HG02885 (cell line): ENCODE measurements around the gene TATDN2.

Experiments used
- ATAC-seq: cut with Tn5 transposase; IDR thresholded peaks from one replicate; pipeline ENCODE4 v1.9.1; 2021; ENCODE audit warnings: mild to moderate bottlenecking; ENCODE audit not compliant: unreplicated experiment, poor library complexity

Gene TATDN2

GRCh38 chr3:10234526-10235230 is 13.6 kb upstream of the TATDN2 start:
- ATAC-seq: no peak

DNA sequence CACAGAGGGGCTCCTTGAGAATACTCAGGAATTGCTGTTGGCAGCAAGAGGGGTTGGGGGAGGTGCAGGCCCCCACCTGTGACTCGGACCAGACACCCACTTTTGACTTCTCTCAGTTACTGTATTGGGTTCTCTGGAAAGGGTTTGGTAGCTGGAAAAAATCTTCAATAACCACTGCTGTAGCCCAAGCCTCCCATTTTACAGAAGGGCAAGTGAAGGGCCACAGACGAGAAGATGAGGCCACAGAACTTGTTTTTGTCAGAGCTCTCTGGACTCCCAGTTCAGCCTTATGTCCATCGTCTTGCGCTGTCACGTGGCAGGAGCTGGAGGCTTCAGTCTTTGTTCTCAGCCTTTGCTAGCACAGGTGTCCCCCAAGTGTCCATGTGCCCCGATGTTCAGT is 12.7 kb upstream of the TATDN2 start:
- no peak for ATAC-seq

- no peak for ATAC-seq
Measured at GRCh38 chr3:10238345-10239183, 9.7 kb upstream of the TATDN2 start.

- no peak for ATAC-seq
Measured at GRCh38 chr3:10240799-10241198, 7.5 kb upstream of the TATDN2 start.

DNA sequence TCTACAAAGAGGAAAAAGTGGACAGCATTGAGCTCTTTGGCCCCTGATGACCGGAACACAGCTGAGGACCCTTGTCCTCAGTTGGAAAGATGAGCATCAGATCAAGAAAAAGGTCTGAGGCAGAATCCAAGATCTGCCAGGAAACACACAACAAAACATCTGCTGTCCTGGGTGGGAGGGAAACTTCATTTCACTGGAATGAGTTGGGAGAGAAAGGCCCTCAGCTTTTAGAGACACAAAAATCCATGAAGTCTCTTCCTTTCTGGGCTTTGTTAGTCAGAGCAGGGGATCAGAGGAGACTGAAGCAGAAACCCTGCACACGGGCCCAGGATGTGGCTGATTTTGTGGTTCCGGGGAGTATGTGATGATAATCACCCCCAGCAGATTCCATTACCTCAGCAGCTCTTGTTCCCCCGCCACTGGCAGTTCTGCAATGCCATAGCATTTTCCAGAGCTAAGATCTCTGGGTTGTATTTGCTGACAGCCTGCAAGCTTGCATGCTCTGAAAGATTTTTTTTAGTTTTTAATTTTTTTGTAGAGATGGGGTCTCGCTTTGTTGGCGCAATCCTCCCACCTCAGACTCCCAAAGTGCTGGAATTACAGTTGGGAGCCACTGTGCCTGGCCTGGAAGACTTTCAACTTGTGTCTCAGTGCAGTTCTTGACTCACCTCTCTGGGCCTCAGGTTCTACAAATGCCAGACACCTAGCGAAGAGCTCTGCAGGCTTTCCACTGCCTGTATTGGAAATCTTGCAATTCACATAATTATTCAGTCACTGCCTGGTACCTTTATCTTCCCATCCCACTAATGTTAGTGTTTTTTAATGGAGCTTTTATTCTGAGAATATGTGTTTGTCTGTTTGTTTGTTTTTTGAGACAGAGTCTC is 5.8 kb upstream of the TATDN2 start:
- ATAC-seq: no peak

DNA sequence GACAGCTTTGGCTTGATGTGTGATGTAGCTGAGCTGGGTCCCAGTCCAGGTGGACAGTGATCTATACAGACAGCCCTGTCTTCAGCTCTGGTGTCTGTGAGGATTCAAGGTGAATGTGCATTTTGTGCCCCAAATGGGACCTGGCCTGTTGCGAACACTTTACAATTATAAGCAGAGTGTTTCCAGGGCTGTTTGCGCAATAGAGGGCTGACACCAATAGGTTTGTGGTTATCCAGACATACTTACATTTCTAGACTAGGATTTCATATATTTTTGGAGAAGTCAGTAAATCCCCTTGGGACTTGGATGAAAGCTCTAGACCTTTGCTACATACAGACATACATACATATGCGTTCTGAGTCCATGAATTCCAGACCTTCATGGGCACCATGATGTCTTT is 4.2 kb upstream of the TATDN2 start:
- ATAC-seq: no peak

DNA sequence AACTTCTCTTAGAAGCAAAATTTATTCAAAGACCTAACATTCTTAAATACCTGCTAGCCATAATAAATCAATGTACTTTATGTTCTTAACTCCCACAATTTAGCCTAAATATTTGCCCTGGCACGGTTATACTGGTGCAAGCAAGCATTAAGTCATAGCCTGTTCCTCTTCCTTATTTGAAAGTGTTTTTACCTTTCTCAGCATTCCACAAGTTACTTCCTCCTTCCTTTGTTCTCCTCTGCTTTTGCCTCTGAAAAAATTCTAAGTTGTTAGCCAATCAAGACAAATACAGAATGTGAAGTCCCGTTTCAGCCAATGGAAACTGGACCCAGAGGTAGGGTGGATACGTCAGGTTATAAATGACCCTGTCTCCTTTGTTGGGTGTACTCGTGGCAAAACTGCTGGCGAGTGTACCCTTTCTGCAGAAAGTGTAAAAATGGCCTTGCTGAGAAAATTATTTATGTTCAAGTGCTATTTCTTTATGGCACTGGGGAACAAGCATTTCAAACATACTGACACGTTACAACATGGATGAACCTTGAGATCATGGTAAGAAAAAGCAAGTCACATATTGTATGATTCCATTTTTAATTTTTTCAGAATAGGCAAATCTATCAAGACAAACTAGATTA is 3.1 kb upstream of the TATDN2 start:
- no peak for ATAC-seq

GRCh38 chr3:10247679-10248183 is 528 bp upstream of the TATDN2 start:
- no peak for ATAC-seq

- ATAC-seq: peak; percentile 15
Measured at GRCh38 chr3:10248984-10249748, 907 bp downstream of the TATDN2 start.

DNA sequence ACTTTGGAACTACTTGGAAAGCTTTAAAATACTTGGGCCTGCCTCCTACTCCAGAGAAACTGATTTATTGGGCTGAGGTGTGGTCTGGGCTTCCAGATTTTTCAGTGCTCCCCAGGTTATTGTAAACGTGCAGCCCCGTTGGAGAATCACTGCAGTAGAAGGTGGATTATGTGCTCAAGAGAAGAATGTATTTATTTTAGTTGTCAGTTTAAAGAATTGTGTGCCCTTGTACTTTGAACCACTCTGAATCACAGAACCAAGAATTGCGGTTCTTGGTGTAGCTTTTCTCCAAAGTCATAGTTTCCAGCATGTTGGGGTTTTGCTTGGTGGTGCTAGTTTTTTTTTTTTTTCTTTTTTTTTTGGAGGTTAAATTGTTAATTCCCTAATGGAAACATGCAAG is 1.6 kb downstream of the TATDN2 start:
- no peak for ATAC-seq

GRCh38 chr3:10251006-10251405 is 2.7 kb downstream of the TATDN2 start:
- no peak for ATAC-seq

DNA sequence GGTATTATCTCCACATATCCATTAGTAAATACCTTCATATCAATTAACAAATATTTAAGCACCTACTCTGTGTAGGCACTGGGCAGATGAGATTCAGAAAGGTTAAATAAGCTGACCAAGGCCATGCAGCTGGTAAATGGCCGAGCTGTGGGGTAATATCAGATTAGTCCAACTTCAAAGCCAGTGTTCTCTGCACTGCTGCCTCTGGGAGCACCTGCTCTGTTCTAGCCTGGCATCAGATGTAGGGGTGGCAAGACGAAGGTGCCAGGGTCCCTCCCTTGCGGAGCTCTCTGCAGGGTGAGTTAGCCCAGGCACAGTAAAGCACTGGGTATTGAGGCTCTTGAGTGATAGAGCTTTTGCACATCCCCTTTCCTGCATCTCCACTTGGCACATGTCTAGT is 5.5 kb downstream of the TATDN2 start:
- ATAC-seq: no peak

DNA sequence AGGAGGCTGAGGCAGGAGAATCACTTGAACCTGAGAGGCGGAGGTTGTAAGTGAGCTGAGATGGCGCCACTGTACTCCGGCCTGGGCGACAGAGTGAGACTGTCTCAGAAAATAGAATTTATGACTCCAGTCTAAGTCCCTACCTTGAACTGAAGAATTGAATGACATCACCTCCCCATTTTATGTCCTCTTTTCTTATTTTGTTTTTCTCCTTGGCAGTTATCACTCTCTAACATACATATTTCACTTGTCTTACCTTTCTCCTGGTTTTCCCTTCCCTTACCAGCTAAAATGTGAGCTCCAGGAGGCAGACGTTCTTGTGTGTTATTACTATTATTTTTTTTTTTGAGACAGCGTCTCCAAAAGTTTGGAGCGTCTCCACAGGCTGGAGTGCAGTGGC is 7.6 kb downstream of the TATDN2 start:
- no peak for ATAC-seq

DNA sequence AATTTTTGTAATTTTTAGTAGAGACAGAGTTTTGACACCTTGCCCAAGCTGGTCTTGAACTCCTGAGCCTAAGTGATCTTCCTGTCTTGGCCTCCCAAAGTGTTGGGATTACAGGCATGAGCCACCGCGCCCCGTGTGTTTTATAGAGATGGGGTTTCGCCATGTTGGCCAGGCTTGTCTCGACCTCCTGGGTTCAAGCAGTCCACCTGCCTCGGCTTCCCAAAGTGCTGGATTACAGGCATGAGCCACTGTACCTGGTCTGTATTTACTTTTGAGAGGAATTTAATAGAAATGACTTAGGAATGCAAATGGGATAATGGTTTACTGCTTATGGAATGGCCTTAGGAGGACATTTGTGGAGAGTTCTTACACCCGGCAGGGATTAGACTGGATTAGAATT is 10.8 kb downstream of the TATDN2 start:
- no peak for ATAC-seq

DNA sequence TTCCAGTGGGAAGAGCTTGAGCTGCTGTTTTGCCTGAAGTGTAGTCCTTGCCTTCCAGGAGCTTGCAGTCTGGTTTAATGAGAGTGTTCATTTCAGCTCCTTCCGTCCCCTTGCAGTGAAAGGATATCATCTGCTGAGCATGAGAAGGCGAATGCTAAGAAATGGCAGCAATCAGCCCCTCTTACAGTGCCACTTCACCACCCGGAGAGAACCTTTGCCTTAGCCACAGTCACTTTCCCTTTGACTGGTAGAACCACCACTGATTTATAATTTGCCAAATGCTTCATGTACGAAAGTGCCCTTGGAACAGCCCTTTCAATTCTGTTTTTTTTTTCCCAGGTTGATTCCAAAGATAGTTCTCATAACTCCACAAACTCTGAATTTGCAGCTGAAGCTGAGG is 11.5 kb downstream of the TATDN2 start:
- no peak for ATAC-seq

DNA sequence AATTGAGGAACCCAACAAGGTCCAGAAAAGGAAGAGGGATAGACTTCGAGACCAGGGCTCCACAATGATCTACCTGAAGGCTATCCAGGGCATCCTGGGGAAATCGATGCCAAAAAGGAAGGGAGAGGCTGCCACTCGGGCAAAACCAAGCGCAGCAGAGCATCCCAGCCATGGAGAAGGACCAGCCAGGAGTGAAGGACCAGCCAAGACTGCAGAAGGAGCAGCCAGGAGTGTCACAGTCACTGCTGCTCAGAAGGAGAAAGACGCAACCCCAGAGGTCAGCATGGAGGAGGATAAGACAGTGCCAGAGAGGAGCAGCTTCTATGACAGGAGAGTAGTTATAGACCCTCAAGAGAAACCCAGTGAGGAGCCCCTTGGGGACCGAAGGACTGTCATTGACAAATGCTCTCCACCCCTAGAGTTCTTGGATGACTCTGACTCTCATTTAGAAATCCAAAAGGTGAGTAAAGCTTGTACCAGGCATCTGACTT is 12.0 kb downstream of the TATDN2 start:
- no peak for ATAC-seq

- ATAC-seq: no peak
Measured at GRCh38 chr3:10262027-10262426, 13.8 kb downstream of the TATDN2 start.

DNA sequence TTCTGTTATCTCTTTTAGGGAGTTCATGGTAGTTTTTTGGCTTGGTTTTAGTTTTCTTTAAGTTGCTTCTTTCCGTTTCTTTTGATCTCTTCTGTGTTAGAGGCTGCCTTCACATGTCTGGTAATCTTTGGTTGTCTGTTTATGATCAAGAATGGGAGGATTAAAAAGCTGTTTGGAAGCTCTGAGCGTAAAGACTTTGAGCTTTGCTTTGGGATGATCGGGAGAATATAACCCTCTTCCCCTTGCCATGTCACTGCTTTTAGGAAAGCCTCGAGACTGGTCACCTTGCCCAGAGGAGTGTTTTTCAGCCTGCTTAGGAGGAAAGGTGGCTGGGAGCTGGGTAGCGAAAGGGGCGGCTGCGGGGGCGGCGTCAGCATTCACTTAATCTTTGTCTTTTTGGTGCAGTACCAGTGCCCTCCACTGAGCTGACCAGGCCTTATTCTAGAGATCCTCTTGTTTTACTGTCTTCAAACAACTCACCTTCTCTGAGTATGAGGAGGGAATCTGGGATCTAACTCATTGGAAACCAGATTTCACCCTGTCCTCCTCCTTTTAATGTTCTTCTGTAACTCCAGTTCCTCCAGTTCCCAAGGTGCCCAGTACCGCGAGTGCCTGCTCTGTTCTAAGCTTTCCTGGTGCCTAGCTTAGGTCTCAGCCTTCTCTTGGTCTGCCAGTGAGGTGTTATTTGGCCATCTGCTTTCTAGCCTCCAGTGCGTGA is 15.5 kb downstream of the TATDN2 start:
- ATAC-seq: no peak

GRCh38 chr3:10265833-10266232 is 17.6 kb downstream of the TATDN2 start:
- ATAC-seq: no peak
